Thoracic aorta (tissue), 2 donors: Measurements from ENCODE around the gene ARHGEF39. TPM values are rescaled to one million over a fixed set of nuclear protein-coding genes. Genes with fewer than 3 reads are reported as not detected.

ENCODE experiments used
- ATAC-seq: fragments of 150-250 bp; one replicate; pipeline ENCODE4 v1.8.0; 2017; ENCODE audit warnings: low read depth; ENCODE audit not compliant: insufficient number of reproducible peaks, low FRiP score
- DNase-seq: peaks from one replicate; pipeline ENCODE4 v3.0.0-alpha.2; 2020; ENCODE audit warnings: low spot score
- H3K27ac ChIP-seq, 2 donors: fragments of 200-600 bp; sonication (generic); 1 replicate in 1 of 2; 2 replicates in 1 of 2; pipeline ENCODE4 v1.5.1; 2016; ENCODE audit warnings: mild to moderate bottlenecking in 2 of 2, moderate library complexity in 2 of 2
- H3K27me3 ChIP-seq: fragments of 200-600 bp; sonication (generic); replicated peaks from 2 replicates; pipeline ENCODE4 v1.6.0; 2016; ENCODE audit warnings: mild to moderate bottlenecking; ENCODE audit not compliant: insufficient read depth
- H3K36me3 ChIP-seq: fragments of 200-600 bp; sonication (generic); one replicate; pipeline ENCODE4 v1.5.1; 2016
- H3K4me1 ChIP-seq, 2 donors: fragments of 200-600 bp; sonication (generic); 1 replicate in 1 of 2; 2 replicates in 1 of 2; pipeline versions ENCODE4 v1.5.1 to v1.6.0; 2016; ENCODE audit warnings: low read depth in 2 of 2, mild to moderate bottlenecking in 1 of 2; ENCODE audit not compliant: control insufficient read depth in 1 of 2
- H3K4me3 ChIP-seq: fragments of 200-600 bp; sonication (generic); 2 replicates; pipeline ENCODE4 v1.5.1; 2016; ENCODE audit warnings: mild to moderate bottlenecking
- H3K9me3 ChIP-seq: fragments of 200-600 bp; sonication (generic); 2 replicates; pipeline ENCODE4 v1.5.1; 2016
- total RNA-seq, 2 donors: library from RNA; depleted of rRNA; stranded (reverse); fragments of >200 nt; gene quantifications; one replicate each; pipeline versions ENCODE4 v1.1.0 to v1.2.3, GENCODE V29; 2016
- TF ChIP-seq, protein P1 (sequence below): fragments of 200-600 bp; sonication (generic); IDR thresholded peaks from one replicate; pipeline ENCODE4 v1.5.1; 2019; ENCODE audit warnings: antibody characterized with exemption

ARHGEF39 gene
- total RNA-seq, 2 donors from 2014 or later: 0.54 to 1.2 TPM

DNA sequence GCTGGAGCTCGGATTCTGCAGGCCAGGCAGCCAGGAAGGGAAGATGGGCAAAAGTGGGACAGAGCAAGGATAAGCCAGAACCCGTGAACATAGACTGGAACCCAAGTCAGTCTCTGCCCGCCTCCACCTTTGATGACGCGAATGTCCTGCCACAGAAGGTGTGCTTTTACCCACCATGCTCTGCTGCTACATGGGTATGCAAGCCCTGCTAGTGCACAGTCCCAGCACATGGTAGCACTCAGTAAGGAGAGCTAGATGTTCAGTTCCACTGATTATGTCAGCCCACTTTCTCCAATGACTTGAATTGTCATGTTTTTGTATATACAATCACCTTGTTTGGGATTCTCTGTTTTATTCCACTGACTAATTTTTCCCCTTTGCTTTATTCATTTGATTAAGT lies 35.4 kb downstream of the ARHGEF39 start:
- Histone ChIP-seq H3K27ac (no peak overlapping the region), H3K4me3 (no peak overlapping the region), H3K4me1 (no peaks in the 10 kb centered on the region), H3K9me3 (no peaks in the 10 kb centered on the region), H3K27me3 (no peaks in the 10 kb centered on the region), H3K36me3 (no peaks in the 10 kb centered on the region)
- ATAC-seq (no peak), DNase-seq (no peak)
- TF ChIP-seq, protein P1, sequence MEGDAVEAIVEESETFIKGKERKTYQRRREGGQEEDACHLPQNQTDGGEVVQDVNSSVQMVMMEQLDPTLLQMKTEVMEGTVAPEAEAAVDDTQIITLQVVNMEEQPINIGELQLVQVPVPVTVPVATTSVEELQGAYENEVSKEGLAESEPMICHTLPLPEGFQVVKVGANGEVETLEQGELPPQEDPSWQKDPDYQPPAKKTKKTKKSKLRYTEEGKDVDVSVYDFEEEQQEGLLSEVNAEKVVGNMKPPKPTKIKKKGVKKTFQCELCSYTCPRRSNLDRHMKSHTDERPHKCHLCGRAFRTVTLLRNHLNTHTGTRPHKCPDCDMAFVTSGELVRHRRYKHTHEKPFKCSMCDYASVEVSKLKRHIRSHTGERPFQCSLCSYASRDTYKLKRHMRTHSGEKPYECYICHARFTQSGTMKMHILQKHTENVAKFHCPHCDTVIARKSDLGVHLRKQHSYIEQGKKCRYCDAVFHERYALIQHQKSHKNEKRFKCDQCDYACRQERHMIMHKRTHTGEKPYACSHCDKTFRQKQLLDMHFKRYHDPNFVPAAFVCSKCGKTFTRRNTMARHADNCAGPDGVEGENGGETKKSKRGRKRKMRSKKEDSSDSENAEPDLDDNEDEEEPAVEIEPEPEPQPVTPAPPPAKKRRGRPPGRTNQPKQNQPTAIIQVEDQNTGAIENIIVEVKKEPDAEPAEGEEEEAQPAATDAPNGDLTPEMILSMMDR: no peak

DNA sequence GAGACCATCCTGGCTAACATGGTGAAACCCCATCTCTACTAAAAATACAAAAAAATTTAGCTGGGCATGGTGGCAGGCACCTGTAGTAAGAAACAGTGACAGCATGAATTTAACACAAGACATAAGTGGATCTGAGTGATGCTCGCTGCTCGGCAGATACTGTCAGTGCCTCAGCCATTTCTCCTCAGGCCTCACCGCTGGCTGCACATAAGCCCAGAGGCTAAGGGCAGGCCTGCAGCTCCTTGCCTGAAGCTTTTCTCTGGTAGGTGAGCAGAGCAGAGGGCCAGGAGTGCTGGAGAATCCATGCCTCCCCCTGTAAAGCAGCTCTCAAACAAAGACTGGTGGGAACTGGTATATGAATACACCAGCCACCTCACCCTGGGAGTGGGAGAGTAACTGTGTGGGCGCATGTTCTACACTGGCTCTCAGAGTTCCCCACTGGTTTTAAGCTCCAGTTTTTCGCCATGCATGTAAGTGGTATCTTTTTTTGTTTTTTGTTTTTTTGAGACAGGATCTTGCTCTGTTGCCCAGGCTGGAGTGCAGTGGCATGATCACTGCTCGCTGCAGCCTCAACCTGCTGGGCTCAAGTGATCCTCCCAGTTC lies 36.5 kb downstream of the ARHGEF39 start:
- H3K36me3 ChIP-seq: no peaks in the 10 kb centered on the region

DNA sequence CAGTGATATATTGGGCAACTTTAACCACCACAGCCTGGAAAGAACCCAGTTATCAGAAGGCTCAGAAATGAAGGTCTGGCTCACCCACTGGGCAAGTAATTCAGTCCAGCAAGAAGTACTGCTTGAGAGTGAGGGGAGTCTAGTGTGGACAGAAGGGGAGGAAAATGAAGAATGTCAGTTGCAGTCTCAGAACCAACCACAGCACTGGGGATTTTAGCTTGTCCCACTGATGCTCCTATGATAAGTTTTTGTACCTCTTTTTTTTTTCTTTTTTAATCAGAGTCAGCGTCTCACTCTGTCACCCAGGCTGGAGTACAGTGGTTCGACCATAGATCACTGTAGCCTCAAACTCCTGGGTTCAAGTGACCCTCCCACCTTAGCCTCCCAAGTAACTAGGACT lies 37.4 kb downstream of the ARHGEF39 start:
- TF ChIP-seq, protein P1: no peak
- DNase-seq: no peak
- no peaks in the 10 kb centered on the region for H3K4me1 ChIP-seq
- H3K36me3 ChIP-seq: no peaks in the 10 kb centered on the region
- no peaks in the 10 kb centered on the region for H3K9me3 ChIP-seq
- H3K27me3 ChIP-seq: no peaks in the 10 kb centered on the region
- no peak for ATAC-seq
- no peak overlapping the region for H3K4me3 ChIP-seq
- H3K27ac ChIP-seq: no peak overlapping the region

More for the DNA sequence above, 36.5 kb downstream of the ARHGEF39 start:
- Histone ChIP-seq H3K4me1 (no peaks in the 10 kb centered on the region), H3K9me3 (no peaks in the 10 kb centered on the region), H3K27me3 (no peaks in the 10 kb centered on the region), H3K4me3 (no peak overlapping the region), H3K27ac (no peak overlapping the region)
- TF ChIP-seq, protein P1: no peak
- DNase-seq: no peak
- ATAC-seq: no peak

DNA sequence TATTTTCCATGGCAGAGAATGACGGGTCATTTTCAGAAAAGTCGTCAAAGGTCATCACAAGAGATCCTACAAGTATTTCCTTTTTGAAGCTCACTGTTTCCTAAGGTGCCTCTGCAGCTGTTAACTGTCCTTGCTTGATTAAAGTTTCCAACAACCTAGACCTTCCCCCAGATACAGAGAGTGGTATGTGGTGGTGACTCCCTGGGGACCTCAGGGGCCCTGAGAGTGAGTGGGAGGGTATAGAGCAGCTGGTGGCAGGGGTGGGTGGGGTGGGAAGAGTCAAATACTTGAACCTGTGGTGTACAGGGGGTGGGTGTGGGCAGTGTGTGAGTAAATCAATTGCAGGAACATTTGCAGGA lies 45.2 kb downstream of the ARHGEF39 start:
- Histone ChIP-seq H3K27ac (no peak overlapping the region), H3K36me3 (no peaks in the 10 kb centered on the region), H3K4me3 (no peak overlapping the region), H3K27me3 (no peaks in the 10 kb centered on the region), H3K4me1 (peaks cover 0 to 5% of the 10 kb centered on the region in 2 donors), H3K9me3 (no peaks in the 10 kb centered on the region)
- DNase-seq: no peak
- TF ChIP-seq, protein P1: no peak
- no peak for ATAC-seq

DNA sequence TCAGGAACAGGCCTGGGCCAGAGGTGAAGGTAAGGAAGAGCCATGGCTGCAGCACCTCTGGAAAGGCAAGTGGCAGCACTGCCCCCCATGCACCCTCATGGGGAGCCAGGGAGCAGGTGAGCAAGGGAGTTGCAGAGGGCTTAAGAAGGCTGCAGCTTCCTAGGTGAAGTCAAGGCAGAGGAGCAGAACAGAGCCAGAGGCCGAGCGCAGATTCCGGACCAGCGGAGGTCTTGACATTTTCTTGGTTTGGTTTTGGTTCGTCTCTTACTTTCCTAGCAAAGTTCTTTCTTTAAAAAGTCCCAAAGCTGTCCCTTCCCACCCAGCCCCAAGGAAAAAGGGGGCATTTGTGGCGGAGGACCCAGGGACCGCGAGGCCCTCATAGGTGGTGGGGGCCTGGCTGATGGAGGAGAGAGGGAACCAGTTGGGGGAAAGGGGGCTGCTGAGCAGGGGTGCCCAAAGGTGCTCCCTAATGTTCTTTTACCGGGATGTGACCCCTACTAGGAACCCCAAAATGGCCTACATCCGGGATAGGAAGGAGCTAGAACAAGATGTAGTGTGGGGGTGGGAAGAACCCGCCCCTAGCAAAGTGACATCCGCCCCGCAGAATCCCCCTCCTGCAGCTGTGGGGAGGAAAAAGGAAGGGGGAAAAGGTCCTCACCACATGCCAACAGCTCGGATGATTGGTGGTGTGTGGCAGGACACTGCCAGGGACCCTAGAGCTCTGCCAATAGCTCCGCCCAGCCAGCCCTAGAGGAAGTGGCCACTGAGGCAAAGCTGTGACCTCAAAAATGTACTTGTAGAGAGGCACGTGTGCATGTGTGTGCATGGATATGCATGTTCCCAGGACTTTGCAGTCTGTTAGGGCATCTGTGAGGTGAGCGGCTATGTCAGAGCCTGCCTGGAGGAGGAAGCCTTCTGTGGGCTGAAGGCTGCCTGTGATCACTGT lies 45.9 kb downstream of the ARHGEF39 start:
- Histone ChIP-seq H3K9me3 (no peaks in the 10 kb centered on the region), H3K27ac (peak overlapping the region in 1 of 2 donors; percentile 21), H3K4me1 (peaks cover 0 to 5% of the 10 kb centered on the region in 2 donors), H3K36me3 (no peaks in the 10 kb centered on the region), H3K27me3 (no peaks in the 10 kb centered on the region), H3K4me3 (no peak overlapping the region)
- ATAC-seq (no peak), DNase-seq (no peak)
- TF ChIP-seq, protein P1: no peak
